Right kidney (tissue), 9 donors: Measurements from ENCODE around the gene QKI.
"Not testable (repeated sequence)": the region's sequence is repeated elsewhere in the genome, so short reads cannot be mapped to it uniquely, and the experiment has no call there.

Experiments
- DNase-seq: peaks from one replicate; pipeline ENCODE4 v3.0.0-alpha.2; 2016
- long read RNA-seq, 8 donors: transcript quantifications; one replicate each; lab custom pipeline, GENCODE V29; 2026

The QKI gene
- long read RNA-seq, donor 1, full-length matches to known transcripts, result 22 of 29 reads
- long read RNA-seq, donor 1, partial matches to known transcripts, result 7 of 29 reads
- long read RNA-seq, donor 1, other reads (novel, unspliced or antisense), result 0 of 29 reads
- long read RNA-seq, donor 2, full-length matches to known transcripts, result 32 of 39 reads
- long read RNA-seq, donor 2, partial matches to known transcripts, result 7 of 39 reads
- long read RNA-seq, donor 2, other reads (novel, unspliced or antisense), result 0 of 39 reads
- long read RNA-seq, donor 3, full-length matches to known transcripts, result 23 of 96 reads
- long read RNA-seq, donor 3, partial matches to known transcripts, result 73 of 96 reads
- long read RNA-seq, donor 3, other reads (novel, unspliced or antisense), result 0 of 96 reads
- long read RNA-seq, donor 4, full-length matches to known transcripts, result 26 of 43 reads
- long read RNA-seq, donor 4, partial matches to known transcripts, result 17 of 43 reads
- long read RNA-seq, donor 4, other reads (novel, unspliced or antisense), result 0 of 43 reads
- long read RNA-seq, donor 5, full-length matches to known transcripts, result 29 of 29 reads
- long read RNA-seq, donor 5, partial matches to known transcripts, result 0 of 29 reads
- long read RNA-seq, donor 5, other reads (novel, unspliced or antisense), result 0 of 29 reads
- long read RNA-seq, donor 6, full-length matches to known transcripts, result 27 of 59 reads
- long read RNA-seq, donor 6, partial matches to known transcripts, result 32 of 59 reads
- long read RNA-seq, donor 6, other reads (novel, unspliced or antisense), result 0 of 59 reads
- long read RNA-seq, donor 7, full-length matches to known transcripts, result 64 of 130 reads
- long read RNA-seq, donor 7, partial matches to known transcripts, result 66 of 130 reads
- long read RNA-seq, donor 7, other reads (novel, unspliced or antisense), result 0 of 130 reads
- long read RNA-seq, donor 8, full-length matches to known transcripts, result 25 of 32 reads
- long read RNA-seq, donor 8, partial matches to known transcripts, result 7 of 32 reads
- long read RNA-seq, donor 8, other reads (novel, unspliced or antisense), result 0 of 32 reads

- DNase-seq, result peak; percentile 69
These were observed at the start of gene QKI for GRCh38 chr6:163414117-163414945. TSS of gene QKI (plus strand) at chr6:163414718. CDS start at chr6:163415194, 476 bp downstream.

DNA sequence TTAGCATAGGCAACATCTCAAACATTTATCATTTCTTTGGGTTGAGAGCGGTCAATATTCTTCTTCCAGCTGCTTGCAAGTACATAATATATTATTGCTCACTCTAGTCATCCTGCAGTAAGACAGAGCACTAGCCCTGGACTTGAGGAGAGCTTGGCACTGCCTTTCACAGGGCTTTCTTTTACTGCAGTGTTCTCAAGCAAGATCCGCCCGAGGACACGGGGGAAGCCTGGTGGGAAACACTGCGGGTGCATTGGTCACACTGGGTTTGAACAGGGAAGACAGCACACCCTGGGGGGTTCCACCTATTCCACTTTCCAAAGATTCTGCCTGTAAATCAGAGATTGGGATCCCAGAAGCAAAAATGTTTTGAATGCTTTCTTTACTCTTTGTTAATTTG, 48.2 kb upstream of the QKI start:
- no peak for DNase-seq

DNA sequence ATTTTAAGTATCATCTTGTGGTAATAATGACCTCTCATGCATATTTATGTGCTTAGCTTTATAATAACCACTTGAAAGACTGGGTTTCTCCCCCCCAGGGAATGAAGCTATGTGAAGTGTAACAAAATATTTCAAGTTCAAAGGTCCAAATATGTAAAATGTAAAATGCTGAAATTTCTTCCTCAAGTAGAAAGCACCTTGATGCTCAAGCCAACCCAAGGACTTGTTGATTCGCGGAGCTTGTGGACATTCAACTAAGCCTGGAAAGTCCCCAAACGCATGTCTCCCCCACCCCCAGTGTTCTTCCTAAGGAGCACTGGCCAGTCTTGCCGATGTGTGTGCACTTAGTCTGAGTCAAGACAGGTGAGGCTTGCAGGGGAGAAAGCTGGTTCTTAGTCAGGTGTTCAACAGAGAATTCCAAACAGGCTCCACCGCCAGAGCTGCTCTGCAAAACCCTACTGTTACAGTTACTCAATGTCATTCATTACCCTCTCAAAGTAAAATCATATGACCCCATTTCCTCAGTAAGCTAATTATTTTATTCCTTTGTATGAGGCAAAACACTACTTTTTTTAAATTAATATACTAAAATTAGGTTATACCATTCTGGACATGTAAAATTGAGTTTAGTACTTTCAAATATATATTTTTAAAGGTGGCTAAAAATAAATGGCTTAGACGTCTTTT, 46.9 kb upstream of the QKI start:
- no peak for DNase-seq

DNA sequence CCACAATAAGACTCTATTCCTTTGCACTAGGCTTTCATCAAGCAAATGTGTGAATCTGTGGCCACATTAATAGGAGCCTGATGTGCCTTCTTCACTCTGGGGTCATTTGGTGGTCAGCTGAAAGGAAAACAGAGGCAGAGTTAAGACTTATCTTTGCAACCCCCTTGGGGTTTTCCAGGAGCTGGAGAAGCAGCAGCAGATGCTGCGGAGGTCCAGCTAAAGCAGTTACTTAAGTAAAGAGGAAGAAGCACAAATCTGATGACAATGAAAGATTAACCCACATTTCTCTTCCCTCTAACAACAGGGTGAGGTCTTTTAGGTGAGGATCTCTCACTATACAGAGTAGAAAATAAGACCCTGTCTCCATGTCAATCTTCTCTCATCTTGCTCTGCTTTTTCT, 45.4 kb upstream of the QKI start:
- no peak for DNase-seq

GRCh38 chr6:163369628-163370365, 44.7 kb upstream of the QKI start:
- DNase-seq, result no peak

DNA sequence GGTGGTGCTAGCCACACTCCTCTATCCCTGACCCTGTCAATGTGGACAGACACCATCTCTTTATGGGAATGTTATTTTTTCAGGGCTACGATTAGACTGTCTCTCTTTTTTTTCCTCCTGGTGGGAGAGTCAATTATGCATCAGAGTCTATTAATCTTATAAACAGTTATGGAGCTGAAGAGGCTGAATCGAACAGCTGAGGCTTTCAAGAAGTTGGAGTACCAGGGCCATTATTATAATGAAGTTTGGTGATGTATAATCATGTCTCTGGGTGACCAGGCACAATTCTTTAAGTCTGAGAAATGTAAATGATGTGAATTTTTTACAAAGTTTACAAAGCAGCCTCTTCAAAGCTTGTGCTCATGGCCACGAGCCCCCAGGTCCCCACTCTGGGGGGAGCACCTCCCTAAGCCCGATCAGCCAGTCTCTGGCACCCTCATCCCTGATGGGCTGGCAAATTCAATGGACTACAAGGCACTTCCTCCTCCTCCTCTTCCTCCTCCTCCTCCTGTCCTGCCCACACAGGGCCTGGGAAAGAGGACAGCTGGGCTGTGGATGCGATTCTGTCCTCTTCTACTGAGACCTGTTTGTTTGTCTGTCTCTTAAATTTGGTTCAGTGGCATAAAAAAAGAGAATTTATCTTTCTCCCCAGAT, 43.9 kb upstream of the QKI start:
- DNase-seq, result no peak

DNA sequence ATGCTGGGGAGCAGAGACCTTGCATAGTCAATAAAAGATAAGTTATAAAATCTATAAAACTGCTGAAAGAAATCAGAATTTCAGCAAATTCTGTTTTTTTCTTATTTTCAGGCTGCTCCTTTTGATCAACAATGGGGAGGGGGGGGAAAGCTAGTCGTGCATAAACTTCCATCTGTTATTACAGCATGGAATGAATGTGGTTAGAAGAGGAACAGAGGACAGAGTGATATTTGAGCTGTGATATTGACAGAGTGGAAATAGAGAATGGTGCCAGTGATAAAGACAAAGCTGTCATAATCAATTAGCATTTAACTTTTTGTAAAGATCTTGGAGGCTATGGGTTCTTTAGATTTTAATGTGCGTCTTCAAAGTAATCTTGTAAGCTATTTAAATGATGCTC, 43.4 kb upstream of the QKI start:
- DNase-seq, result no peak

- no peak for DNase-seq
These were observed 41.3 kb upstream of the QKI start for GRCh38 chr6:163373240-163373639.

GRCh38 chr6:163375361-163375760, 39.2 kb upstream of the QKI start:
- DNase-seq, result no peak

DNA sequence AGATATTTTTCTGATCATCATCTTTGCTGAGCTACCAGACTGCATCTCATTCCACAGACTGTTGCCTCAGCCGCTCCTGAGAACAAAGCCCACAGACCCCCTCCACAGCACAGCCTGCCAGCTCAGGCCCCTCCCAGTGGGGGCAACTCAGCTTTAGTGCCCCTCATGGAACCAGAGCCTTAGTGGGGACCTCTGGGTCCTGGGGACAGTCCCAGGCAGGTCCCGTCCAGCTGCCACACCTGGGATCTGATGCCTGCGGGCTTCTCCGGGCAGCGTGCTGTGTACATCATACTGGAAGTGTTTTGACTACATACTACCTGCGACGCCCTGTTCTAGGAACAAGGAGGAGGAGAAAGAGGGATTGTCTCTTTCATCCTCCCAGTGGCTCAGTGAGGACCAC, 38.3 kb upstream of the QKI start:
- DNase-seq, result no peak

GRCh38 chr6:163377561-163377960, 37.0 kb upstream of the QKI start:
- DNase-seq, result no peak

- DNase-seq, result no peak
These were observed 34.3 kb upstream of the QKI start for GRCh38 chr6:163380216-163380615.

DNA sequence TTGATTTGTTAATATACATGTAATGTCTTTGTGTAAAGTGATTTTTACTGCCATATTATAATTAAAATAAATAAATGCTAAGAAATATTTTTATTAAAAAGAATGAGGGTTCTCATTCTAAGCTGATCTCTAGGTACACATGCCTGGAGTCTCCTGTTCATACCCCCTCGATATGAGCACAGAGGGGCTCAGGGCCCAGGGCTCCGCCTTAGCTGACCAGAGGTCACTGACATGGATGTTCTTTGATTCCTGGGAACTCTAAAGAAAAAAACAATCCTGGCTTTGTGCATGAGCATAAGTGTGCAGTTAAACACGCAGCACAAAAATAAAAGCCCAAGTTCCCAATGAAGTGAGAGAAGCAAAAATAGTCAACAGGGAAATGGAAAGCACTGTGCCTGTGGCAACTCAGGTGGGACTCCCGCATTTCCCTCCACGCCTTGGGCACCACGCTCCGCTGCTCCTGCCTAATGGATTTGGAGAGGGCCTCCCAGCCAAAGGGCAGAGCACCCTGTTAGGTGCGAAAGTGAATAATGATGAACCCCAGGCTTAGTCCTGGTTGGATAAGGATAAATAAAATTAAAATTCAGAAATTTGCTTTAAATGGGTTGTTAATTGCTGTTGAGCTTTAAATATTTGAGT, 33.3 kb upstream of the QKI start:
- DNase-seq, result no peak

DNA sequence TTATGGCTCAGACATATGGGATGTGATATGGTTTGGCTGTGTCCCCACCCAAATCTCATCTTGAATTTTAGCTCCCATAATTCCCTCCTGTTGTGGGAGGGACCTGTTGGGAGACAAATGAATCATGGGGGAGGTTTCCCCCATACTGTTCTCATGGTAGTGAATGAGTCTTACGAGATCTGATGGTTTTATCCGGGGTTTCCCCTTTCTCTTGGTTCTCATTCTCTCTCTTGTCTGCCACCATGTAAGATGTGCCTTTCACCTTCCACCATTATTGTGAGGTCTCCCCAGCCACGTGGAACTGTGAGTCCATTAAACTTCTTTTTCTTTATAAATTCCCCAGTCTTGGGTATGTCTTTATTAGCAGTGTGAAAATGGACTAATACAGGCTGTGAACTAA, 31.1 kb upstream of the QKI start:
- not testable (repeated sequence) for DNase-seq

DNA sequence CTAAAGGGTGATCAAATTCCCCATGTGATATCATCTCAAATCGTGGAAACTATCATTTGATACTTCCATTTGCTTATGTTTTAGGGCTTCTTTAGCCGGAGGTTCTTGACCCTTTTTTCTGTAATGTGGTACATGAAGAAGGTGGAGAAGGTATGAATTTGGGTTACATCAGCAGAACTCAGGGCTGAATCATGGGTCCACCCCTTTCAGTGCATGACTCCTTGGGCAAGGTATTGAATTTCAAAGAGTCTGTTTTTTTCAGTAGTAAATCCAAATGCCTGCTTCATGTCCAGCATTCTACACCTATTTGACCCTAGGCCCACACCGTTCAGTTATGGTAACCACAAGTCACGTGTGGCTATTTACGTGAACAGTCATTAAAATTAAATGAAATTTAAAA, 30.6 kb upstream of the QKI start:
- DNase-seq, result no peak

- no peak for DNase-seq
These were observed 30.0 kb upstream of the QKI start for GRCh38 chr6:163384510-163384909.

DNA sequence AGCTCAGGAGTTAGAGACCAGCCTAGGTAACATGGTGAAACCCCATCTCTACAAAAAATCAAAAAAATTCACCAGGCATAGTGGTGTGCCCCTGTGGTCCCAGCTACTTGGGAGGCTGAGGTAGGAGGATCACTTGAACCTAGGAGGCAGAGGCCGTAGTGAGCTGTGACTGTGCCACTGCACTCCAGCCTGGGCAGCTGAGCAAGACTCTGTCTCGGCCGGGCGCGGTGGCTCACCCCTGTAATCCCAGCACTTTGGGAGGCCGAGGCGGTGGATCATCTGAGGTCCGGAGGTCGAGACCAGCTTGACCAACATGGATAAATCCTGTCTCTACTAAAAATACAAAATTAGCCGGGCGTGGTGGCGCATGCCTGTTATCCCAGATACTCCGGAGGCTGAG, 29.0 kb upstream of the QKI start:
- not testable (repeated sequence) for DNase-seq

GRCh38 chr6:163386329-163386908, 28.1 kb upstream of the QKI start:
- no peak for DNase-seq

- no peak for DNase-seq
These were observed 27.2 kb upstream of the QKI start for GRCh38 chr6:163387317-163387716.
